PFSK-1 (cell line): ENCODE data around the gene KCNJ6.

Source experiments
- FOXP2 ChIP-seq: optimal IDR thresholded peaks from 2 replicates; pipeline ENCODE3; 2011; ENCODE audit warnings: borderline replicate concordance, control low read depth, inconsistent platforms; ENCODE audit not compliant: insufficient read depth; ENCODE audit errors: extremely low read length, extremely low read depth
- POLR2AphosphoS5 ChIP-seq: IDR thresholded peaks from 2 replicates; pipeline ENCODE4 v1.6.1; 2012; ENCODE audit warnings: low read depth, mild to moderate bottlenecking, control low read depth, low read length, moderate library complexity
- REST ChIP-seq, 2 experiments: IDR thresholded peaks; 2 replicates each; pipeline versions ENCODE4 v1.6.1 to v1.8.0; 2011 to 2012; ENCODE audit warnings: low read depth in 2 of 2, low read length in 2 of 2, control low read depth in 1 of 2, inconsistent platforms in 1 of 2, mild to moderate bottlenecking in 1 of 2, moderate library complexity in 1 of 2; ENCODE audit not compliant: insufficient read depth in 1 of 2
- SIN3A ChIP-seq: IDR thresholded peaks from 2 replicates; pipeline ENCODE4 v1.6.1; 2012; ENCODE audit warnings: mild to moderate bottlenecking, low read length, moderate library complexity, borderline replicate concordance; ENCODE audit not compliant: insufficient read depth
- TAF1 ChIP-seq: IDR thresholded peaks from 2 replicates; pipeline ENCODE4 v1.6.1; 2012; ENCODE audit warnings: low read length, control low read depth, borderline replicate concordance; ENCODE audit not compliant: insufficient read depth

KCNJ6 gene

DNA sequence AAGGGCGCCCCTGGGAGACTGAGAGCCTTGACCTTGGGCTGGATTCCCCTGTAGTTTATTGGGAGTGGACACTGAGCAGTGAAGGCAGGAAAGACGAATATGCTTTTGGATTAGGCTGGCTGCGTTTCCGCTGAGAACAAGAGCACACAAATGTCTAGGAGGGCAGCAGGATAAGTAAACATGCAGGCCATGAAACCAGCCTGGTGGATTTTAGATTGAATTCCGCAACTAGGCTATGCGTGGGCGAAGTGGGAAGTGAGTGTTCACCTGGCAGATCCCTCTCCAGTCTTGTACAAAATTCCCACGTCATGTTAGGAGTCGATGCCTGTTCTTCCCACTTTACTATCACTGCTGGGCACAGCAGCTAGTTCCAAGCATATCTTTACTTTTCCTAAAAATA is 21.4 kb upstream of the KCNJ6 start:
- TF ChIP-seq POLR2AphosphoS5 (no peak), SIN3A (no peak), TAF1 (no peak), REST (IDR thresholded peaks at IDR 0.05; ENCODE audit: insufficient read depth in 1 of 2, low read depth in 2 of 2, low read length in 2 of 2) (no peak), FOXP2 (no peak)

GRCh38 chr21:37936010-37936785 is 19.9 kb upstream of the KCNJ6 start:
- TF ChIP-seq SIN3A (no peak), TAF1 (no peak), REST (IDR thresholded peaks at IDR 0.05; ENCODE audit: insufficient read depth in 1 of 2, low read depth in 2 of 2, low read length in 2 of 2) (no peak), POLR2AphosphoS5 (no peak), FOXP2 (no peak)

DNA sequence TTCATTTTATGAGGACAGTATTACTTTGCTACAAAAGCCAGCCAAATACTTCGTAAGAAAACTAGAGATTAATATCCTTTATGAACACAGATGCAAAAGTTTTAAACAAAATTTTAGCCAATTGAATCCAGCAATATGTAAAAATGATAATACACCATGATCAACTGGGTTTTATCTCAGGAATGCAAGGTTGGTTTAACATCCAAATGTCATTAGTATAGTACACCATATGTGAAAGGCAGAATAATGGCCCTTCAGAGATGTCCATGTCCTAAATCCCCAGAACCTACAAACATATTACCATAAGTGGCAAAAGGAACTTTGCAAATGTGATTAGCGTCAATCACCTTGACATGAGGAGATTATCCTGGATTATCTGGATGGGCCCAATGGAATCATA is 16.7 kb upstream of the KCNJ6 start:
- TF ChIP-seq POLR2AphosphoS5 = no peak
- no peak for TF ChIP-seq FOXP2
- TF ChIP-seq SIN3A = no peak
- no peak for TF ChIP-seq TAF1
- no peak for TF ChIP-seq REST (IDR thresholded peaks at IDR 0.05; ENCODE audit: insufficient read depth in 1 of 2, low read depth in 2 of 2, low read length in 2 of 2)

DNA sequence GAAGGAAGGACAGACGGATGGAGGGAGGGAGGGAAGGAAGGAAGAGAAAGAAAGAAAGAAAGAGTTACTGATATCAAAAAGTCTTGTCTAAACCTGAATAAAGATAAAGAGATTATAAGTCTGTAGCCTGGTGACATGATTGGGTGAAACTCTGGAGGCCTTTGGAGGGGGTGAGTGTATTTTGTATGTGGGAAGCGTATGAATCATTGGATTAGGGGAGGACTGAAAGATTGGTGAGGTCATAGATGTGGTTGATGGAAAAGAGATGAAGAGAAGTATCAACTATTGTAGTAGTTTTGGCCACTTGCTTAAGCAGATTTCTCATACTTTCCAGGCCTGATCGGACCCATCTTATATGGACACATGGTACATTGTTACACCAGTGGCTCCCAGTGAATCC is 11.5 kb upstream of the KCNJ6 start:
- TF ChIP-seq FOXP2 (no peak), REST (IDR thresholded peaks at IDR 0.05; ENCODE audit: insufficient read depth in 1 of 2, low read depth in 2 of 2, low read length in 2 of 2) (no peak), POLR2AphosphoS5 (no peak), TAF1 (no peak), SIN3A (no peak)
